Measurements from ENCODE around the gene PATL1.
"Not testable (repeated sequence)": the region's sequence is repeated elsewhere in the genome, so short reads cannot be mapped to it uniquely, and the experiment has no call there.

PATL1 gene

DNA sequence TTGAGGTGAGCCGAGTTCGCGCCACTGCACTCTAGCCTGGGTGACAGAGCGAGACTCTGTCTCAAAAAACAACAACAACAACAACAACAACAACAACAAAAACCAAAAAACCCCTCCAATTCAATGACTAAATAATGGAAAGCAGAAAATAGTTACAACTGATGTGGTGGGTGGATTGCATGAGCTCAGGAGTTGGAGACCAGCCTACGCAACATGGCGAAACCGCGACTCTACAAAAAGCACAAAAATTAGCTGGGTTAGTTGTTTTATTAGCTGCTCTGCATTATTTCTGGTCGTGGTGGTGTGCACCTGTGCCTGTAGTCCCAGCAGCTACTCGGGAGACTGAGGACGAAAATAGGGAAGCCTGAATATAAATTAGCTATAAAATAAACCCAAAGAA, 2.6 kb upstream of the PATL1 start:
- no peak for DNase-seq

DNA sequence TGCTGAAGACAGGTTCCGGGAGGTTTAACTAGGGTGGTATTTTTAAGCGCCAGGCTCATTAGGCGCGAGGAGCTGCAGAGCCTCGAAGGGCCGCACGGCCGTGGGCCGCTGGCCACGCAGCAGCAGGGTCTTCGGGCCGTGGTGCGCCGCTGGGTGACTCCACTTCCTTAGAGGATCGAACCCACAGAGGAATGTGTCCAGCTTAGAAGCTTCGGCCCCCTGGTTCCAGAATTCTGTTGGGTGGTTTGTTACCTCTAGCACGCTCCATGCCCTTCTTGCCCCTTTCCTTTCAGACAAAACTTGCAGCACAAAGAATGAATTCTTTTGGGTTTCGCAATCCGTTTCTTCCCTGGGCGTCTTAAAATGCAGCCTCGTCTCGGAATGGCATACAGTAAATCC, 773 bp upstream of the PATL1 start:
- no peak for DNase-seq

DNA sequence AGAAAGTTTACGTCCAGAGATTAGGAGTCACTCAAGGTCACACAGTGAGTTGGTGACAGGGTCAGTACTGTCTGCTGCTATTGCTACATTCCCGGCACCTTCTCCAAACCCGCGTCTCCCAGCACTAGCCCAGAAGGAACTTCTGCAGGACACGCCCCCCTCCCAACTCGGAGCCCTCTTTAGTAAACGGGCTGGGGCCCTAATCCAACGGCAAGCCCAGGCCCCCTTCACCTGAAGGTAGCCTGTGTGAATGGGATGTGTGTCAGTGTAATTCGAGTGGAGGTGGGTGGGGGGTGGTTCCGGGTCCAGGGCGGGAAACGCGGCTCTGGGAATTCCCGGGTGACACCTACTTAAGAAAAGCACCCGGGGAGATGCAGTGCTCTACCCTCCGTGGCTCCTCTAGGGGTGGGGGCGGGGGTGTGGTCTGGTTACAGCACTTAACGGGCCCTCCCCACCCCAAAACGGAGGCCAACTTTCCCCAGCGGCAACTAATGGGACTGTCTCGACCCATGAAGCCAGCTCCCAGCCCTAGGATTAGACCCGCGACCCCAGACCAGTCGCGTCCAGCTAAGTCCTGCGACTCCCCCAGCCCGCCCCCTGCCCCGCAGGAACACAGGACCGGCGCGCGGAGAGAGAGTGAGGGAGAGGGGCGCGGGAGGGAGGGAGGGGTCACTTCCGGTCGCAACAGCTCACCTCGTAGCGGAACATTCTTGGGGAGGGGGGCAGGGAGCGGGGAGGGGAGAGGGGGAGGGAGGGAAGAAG, 468 bp downstream of the PATL1 start:
- no peak for DNase-seq

DNA sequence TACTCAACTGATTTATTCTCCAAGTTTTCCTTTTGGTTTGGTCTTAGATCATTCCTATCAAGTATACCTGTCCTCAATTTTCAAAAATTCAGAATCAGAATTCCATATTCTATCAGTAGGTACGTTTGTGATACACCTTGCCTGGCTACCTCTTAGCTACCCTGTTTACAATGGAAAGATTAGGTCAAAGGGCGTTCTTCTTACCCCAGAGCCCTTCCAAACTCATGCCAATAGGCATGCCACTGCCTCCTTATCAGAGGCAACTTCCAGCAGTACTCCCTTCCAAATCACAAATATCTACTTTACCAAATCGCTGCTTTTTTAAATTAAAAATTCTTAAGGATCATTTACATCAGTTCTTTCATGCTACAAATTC, 1.0 kb downstream of the PATL1 start:
- DNase-seq, result no peak

DNA sequence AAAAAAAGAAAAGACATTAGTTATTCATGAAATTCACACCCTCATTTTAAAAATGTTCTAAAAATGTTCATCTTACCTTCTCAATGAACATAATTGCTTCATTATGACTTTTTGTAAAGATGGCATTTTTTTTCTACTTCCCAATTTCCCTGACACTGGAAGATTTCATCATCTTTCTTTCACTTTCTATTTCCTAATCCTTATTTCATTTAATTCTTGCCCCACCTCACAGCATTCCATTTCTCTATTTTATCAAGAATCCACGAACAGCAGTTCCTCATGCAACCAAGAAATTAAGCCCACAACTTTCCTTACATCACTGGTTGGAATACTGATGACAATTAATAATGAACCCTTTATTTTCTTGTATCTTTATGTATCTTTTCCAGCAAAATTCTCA, 1.9 kb downstream of the PATL1 start:
- no peak for DNase-seq

DNA sequence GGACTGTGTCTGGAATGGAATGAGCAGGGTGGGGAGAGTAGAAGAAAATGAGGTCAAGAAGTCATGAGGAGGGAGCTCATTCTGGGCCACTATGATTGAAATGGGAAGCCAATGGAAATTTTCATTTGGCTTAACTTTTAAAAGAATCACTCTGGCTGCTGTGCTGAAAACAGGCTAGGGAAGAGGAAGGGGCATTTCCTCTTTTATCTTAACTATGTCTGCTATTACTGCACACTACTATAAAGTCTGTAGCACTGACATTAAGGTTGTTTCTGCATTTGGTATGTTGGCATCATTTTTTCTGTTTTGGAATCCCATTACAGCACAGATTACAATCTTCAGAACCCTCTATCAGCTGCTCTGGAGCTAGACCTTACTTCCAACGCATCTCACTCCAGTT, 8.2 kb downstream of the PATL1 start:
- DNase-seq, result no peak

DNA sequence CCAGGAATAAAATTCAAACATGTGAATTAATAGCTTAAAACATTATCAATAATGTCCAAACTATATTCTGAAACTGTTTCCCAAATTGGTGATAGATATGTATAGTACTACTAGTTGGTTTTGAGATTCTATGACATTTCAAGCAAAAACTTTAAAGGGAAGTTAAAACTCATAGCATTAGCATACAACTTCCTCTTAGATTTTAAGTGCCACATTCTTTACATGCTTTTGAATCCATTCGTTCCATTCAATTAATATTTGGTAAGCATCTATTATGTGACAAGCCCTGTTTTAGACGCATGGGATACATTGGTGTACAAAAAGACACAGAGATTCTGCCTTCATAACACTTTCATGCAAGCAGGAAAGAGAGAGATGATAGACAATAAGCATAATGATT, 8.9 kb downstream of the PATL1 start:
- no peak for DNase-seq

DNA sequence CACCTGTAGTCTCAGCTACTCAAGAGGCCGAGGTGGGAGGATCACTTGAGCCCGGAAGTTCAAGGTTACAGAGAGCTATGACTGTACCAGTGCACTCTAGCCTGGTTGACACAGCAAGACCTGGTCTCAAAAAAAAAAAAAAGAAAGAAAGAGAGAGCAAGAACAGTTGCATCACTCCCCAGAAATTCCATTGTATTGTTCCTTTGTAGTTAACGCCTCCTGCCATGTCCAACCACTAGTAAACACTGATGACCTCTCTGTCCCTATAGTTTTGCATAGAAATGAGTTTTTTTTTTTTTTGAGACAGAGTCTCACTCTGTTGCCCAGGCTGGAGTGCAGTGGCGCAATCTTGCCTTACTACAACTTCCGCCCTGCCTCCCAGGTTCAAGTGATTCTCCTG, 10.8 kb downstream of the PATL1 start:
- no peak for DNase-seq

DNA sequence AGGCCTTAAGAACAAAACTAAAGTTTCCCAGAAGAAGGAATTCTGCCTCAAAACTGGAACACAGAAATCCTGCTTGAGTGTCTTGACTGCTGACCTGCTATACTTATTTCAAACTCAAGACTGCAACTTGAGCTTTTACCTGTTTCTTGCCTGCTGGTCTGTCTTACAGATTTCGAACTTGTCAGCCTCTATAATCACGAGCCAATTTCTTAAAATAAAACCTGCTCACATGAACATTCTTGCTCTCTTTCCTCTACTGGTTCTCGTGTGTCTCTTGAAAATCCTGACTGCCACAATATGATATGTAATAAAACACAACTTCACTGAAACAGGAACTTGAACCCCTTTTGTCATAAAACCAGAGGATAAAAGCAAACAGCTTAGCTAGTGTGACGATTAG, 13.9 kb downstream of the PATL1 start:
- no peak for DNase-seq

DNA sequence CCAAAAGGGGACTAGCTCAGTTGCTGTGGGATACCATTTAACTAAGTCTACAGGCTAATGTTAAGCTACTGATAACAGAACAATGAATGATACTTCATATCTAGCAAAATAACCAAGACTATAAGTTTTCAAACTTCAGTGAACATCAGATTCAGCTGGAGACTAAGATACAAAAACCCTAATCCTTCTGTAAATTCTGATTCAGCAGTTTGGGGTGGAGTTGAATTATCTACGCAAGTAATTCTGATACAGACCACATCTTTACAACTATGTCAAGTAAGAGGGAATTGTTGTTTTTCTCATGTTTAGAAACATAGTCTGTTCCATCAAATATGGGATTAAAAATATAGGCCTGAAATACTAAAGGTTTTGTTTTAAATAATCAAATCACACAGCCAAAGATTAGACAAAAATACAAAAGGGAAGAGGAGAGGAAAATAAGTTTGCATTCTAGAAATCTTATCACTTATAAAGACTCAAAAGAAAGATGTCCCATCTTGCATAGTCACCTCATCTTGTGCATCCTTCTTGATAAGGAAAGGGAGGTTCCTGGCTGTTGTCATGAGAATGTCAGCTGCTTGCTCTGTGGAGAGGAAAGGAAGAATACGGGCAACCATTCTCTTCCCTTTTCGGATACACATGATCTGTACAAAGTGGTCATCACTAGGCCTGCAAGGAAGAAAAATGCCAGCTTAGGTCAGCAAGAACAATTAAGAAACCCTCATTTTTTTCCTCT, 21.4 kb downstream of the PATL1 start:
- DNase-seq, result no peak

DNA sequence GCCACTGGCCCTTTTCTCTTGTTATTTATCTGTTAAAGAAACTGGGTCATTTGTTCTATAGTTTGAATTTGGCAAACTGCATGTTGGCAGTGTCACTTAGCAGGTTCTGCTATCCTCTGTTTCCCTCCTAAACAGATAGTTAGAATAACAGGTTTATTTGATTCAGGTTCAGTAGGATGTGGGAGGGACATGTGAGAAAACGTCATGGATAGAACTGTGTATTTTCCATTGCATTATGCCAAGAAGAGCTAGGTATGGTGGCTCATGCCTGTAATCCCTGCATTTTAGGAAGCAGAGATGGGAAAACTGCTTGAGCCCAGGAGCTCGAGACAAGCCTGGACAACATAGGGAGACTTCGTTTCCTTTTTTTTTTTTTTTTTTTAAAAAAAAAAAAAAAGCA, 24.3 kb downstream of the PATL1 start:
- no peak for DNase-seq

DNA sequence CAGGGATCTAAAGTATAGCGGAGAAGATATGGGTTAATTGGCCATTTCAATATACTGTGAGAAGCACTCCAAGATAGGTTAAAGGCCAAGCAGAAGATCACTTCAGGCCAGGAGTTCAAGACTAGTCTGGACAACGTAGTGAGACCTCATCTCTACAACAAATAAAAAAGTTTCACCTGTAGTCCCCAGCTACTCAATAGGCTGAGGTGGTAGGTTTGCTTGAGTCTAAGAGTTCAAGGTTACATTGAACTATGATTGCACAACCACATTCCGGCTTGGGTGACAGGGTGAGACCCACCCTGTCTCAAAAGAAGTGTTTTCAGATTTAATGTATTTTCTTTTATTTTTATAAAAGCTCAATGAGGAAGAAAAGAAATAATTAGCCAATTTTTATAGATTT, 25.4 kb downstream of the PATL1 start:
- DNase-seq, result no peak

DNA sequence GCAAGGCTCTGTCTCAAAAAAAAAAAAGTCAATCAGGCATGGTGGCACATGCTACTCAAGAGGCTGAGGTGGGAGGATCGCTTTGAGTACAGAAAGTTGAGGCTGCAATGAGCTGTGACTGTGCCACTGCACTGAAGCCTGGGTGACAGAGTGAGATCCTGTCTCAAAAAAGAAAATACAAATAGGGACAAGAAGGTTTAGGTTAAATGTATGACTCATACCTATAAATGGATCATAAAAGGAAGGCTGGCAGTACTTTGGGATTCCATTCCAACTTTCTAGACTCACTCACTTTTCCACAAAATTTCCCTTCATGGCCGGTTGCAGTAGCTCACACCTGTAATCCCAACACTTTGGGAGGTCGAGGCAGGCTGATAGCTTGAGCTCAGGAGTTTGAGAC, 27.7 kb downstream of the PATL1 start:
- DNase-seq, result no peak

DNA sequence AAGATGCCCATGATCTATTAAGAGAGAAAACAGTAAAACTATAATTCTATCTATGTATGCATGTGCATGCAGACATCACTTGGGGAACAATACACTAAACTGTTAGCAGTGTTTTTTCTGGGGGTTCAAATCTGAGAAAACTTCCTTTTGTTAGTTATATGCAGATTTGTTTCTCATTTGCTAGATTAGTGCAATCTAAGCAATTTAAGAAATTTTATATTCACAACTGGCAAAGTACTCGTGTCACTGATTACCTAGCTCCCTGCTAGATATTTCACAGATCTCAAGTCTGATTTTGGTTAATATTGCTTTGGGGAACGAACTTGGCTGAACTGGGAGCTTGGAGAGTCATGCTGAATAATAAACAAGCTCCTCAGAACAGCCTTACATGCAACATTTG, 38.3 kb downstream of the PATL1 start:
- no peak for DNase-seq

DNA sequence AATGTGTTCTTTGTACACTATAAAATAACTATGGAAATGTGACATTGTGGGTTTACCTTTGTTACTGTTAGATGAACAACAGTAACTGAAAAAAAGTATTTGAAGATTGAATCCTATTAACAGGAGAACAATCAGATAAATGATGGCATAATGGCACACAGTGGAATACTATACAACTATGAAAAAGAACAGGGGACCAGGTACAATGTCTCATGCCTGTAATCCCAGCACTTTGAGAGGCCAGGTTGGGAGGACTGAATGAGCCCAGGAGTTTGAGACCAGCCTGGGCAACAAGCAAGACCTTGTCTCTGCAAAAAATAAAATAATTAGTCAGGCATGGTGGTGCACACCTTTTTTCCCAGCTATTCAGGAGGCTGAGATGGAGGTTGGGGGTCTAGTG, 38.8 kb downstream of the PATL1 start:
- no peak for DNase-seq

DNA sequence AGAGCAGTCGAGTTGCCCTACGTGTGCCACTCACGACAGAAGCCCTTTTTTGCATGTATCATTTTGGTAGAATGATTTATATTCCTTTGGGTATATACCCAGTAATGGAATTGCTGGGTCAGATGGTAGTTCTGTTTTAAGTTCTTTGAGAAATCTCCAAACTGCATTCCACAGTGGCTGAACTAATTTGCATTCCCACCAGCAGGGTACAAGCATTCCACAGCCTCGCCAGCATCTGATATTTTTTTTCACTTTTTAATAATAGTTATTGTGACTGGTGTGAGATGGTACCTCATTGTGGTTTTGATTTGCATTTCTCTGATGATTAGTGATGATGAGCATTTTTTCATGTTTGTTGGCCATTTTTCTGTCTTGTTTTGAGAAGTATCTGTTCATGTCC, 41.9 kb downstream of the PATL1 start:
- not testable (repeated sequence) for DNase-seq

DNA sequence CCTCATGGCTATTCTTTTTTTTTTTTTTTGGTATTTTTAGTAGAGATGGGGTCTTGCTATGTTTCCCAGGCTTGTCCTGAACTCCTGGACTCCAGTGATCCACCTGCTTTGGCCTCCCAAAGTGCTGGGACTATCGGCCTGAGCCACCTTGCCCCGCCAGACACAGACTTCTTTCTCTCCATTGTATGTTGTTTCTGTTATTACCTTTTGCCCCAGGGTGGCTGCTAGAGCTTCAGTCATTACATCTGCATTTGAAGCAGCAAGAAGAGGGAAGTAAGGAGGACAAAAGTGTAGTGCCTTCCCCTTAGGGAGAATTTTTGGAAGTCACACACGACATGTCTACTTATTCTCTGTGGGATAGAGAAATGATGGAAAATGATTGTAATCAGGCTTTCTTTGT, 43.1 kb downstream of the PATL1 start:
- no peak for DNase-seq

DNA sequence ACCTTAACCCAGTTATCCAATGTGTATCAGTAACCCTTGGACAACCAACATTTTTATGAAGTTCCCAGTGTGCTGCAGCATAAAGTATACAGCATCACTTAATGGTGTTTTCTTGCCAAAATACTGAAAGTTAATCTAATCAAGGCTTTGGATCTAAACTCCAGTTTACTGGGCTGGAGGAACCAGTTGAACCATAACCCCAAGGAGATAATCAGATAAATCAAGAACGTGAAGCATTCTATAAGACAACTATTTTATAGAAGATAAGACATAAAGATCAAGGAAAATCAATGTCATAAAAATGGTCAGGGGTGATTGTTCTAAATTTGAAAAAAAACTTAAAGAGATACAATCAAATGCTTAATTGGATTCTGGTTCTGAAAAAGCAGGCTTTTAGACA, 51.0 kb downstream of the PATL1 start:
- no peak for DNase-seq

DNA sequence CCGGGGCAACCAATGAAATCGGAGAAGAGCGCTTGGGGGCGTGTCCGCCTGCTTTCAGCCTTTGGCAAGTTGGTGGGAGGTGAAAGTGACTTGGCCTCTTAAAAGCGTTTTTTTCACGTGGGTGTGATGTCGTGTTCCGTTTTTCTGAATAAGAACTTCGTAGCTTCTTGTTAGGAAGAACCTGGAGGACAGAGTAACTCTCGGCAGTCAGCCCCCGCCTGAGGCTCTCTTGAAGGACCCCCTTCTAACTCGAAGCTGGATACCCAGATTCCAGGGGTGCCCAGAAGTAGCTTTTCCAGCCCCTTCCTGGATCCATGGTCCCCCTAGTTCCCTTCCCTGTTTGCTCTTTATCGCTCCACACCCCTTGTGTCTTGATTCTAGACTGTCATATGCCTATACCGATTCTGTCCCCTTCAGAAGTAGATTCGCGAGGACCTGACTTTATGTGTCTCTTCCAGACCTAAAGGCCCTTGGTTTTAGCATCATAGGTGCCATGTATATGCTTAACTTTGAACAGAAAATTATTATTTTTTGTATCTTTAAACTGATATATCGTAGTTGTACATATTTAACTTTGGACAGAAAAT, 52.3 kb downstream of the PATL1 start:
- DNase-seq, result no peak

DNA sequence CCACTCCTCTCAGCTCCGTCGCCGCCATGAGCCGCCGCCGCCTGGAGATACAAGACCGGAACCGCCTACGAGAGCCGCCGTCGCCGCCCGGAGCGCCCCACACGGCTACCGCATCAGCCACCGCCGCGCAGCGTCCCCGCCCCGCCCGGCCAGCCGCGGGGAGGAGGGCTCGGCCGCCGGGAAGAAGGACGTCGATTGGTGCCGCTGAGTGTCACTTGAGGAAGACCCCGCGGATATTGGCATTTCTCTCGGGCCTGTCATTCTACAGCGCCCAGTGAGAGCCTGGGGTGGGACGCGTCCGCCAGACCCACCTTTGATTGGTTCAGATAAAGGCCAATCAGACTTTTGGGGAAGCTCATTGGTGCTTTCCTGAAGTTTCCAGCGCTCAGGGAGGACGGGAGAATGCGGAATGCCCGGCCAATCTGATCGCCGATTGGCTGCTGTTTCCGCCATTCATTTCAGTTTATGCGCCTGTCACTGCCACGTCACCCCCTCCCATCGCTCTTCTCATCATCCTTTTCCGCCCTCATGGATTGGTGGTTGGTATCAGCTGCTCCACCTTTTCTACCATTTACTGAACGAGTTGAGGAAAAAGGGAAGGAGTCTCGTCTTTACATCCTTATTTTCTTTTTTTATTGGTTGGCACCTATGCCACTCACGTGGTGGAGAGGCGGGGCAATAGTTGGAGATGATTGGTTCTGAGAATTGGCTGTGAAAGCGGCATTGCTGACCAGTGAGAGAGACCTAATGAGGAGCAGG, 53.0 kb downstream of the PATL1 start, which contains the start of gene OSBP:
TSS of gene OSBP (minus strand) at position 138 of the 759 bp plus-strand sequence. CDS start at position 28, 110 bp downstream.
- DNase-seq, result peak; percentile 99

DNA sequence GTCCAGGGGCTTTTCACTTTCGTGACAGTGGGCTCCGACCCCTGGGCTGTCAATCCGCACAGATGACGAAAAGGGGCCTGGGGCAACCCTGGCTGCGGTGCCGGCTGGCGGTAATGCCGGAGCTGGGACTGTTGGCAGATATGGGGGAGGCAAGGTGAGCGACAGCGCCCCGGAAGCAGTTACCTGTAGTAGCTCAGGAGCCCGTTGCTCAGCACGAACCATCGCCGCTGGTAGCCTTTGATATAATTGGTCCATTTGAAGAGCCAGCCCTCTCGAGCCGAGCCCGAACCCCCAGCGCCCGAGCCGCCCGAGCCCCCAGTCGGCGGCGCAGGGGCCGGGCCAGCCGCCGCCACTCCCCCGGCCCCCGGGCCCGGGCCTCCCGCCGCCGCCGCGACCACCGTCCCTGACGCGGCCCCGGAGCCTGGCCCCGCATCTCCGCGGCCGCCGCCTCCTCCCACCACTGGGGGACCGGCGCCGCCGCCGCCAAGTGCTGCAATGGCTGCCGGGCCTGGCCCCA, 53.7 kb downstream of the PATL1 start:
- no peak for DNase-seq

DNA sequence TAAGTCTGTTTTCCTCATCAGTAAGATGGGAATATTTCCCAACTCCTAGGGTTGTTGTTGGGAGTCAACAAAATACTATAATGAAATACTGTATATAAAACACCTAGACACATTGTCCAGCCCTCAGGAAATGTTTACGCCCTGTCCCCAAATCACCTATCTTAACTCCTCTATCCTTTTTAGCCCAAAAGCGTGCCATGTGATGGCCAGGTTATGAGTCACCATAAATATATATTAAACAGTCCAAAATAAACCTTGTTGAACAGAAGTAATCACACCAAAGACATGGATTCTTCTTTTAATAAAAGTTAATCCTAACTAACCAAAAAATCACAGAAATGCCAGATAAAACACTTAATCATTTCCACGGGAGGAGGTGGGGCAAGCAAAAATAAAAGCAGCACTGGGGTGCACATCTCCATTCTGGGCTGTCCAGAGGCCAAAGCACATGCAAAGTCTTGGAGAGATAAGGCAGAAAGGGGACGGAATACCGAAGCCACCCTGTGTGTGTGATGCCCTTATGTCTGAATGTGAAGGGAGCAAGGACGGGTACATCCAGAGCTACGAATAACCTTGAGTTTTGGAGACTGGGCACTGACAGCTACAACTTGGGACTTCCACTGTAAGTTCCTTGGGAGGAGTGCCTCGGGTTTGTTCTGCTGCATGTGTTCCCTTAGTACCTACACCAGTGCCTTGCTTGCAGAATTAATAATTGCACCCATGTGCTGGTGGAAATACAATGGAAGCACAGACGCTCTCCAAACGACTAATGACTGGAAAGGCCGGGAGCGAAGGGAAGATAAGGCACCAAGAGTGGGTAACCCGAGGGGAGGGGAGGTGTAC, 54.3 kb downstream of the PATL1 start:
- no peak for DNase-seq

Data from NCI-H1436 treated with DMSO at 0.1 percent for 48 hours (cell line).